ENCODE measurements around the gene UVSSA. TPM values are rescaled to one million over a fixed set of nuclear protein-coding genes. Genes with fewer than 3 reads are reported as not detected.

UVSSA gene
- total and polyA plus RNA-seq, 5 donors from 2014 or later, result 2.1 to 42.9 (median 4.0) TPM

DNA sequence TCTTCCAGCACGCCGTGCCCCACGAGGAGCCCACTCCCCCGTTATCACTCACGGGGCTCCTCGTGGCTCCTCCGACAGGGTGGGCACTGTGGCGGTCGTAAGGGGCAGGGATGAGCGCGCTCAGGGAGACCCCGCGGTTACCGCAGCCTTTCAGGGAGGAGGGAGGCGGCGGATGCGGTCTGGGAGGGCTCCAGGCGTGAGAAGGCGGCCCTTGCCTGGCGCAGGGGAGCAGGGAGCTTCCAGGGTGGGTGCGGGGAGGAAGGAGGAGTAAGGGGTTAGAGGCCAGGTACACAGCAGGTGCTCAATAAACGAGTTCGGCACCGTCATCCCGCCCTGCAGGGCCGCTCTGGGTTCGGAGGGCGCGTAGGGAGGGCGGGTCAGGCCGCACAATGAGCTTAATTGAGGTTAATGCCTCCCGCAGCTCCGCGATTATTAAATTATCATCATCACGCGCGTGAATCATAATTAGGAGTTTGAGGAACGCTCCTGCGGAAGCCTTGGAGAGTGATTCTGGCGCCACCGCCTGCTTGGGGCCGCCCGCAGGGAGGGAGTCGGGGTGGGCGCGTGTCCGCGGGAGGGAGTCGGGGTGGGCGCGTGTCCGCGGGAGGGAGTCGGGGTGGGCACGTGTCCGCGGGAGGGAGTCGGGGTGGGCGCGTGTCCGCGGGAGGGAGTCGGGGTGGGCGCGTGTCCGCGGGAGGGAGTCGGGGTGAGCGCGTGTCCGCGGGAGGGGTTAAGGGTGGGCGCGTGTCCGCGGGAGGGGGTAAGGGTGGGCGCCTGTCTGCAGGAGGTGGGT lies 66.9 kb downstream of the UVSSA start:
- Mint-ChIP-seq H3K27me3 (peaks cover 56% of the 10 kb centered on the region), H3K27ac (no peak overlapping the region), H3K4me3 (no peak overlapping the region), H3K4me1 (peaks cover 0 to 8% (median 2%) of the 10 kb centered on the region in 4 donors), H3K9me3 (peaks cover 0 to 7% (median 0%) of the 10 kb centered on the region in 7 donors), H3K36me3 (no peaks in the 10 kb centered on the region)
- no peak overlapping the region for H3K27ac ChIP-seq (ENCODE audit: insufficient read depth, low read length, poor library complexity, severe bottlenecking)
- peaks cover 3% of the 10 kb centered on the region for H3K27me3 ChIP-seq (ENCODE audit: control insufficient read depth, insufficient read depth, low read length)
- ATAC-seq (ENCODE audit: low read depth in 2 of 2), result no peak
- no peaks in the 10 kb centered on the region for H3K4me1 ChIP-seq (ENCODE audit: control insufficient read depth, insufficient read depth, low read length, poor library complexity, severe bottlenecking)
- no peaks in the 10 kb centered on the region for H3K36me3 ChIP-seq (ENCODE audit: control insufficient read depth, insufficient read depth, low read length)
- H3K4me3 ChIP-seq (ENCODE audit: low read depth, low read length), result no peak overlapping the region
- DNase-seq, result no peak
- H3K9me3 ChIP-seq (ENCODE audit: control insufficient read depth in 2 of 2, low read length in 2 of 2), result no peaks in the 10 kb centered on the region

DNA sequence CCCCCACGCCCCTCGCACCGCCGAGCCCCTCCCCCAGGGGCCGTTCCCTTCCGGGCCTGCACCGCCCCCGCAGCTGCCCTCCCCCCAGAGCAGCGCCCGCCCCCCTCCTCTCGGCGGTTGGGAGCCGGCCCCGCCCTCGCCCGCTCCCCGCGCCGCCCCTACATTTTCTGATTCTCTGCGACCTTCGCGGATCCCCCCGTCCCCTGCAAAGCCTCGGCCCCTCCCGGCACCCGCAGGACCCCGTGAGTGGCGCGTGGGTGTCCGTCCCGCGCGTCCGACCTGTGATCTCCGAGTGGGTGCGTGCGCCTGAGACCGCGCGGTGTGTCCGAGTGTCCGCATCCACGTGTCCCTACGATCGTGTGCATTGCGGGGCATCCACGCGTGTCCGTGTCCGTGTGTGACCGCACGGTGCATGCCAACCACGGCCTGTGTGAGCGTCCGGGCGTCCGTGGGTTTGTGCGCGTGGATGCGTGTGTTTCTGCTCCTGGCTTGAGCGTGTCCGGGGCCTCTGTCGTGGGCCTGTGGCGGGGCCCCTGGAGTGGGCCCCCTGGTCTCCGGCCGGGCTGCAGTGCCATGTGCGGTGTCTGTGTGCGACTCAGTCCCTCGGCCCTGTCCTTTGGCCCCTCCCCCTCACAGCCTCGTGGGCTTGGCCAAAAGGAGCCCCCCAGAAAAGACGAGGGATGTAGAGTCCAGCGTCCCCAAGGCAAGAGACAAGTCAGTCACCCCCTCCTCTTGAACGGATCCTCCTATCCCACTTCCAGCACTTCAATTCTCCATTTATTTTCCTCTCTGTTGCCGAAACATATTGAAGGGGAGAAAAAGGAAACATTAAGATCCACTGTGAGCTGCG lies 68.0 kb downstream of the UVSSA start:
- Mint-ChIP-seq H3K27me3 (peaks cover 54% of the 10 kb centered on the region), H3K27ac (no peak overlapping the region), H3K4me3 (no peak overlapping the region), H3K36me3 (no peaks in the 10 kb centered on the region), H3K9me3 (peaks cover 0 to 7% (median 0%) of the 10 kb centered on the region in 7 donors), H3K4me1 (peaks cover 0 to 8% (median 0%) of the 10 kb centered on the region in 4 donors)
- ATAC-seq (ENCODE audit: low read depth in 2 of 2) (no peak), DNase-seq (no peak)
- no peaks in the 10 kb centered on the region for H3K27me3 ChIP-seq (ENCODE audit: control insufficient read depth, insufficient read depth, low read length)
- no peak overlapping the region for H3K4me3 ChIP-seq (ENCODE audit: low read depth, low read length)
- no peak overlapping the region for H3K27ac ChIP-seq (ENCODE audit: insufficient read depth, low read length, poor library complexity, severe bottlenecking)
- H3K9me3 ChIP-seq (ENCODE audit: control insufficient read depth in 2 of 2, low read length in 2 of 2), result no peaks in the 10 kb centered on the region
- H3K4me1 ChIP-seq (ENCODE audit: control insufficient read depth, insufficient read depth, low read length, poor library complexity, severe bottlenecking), result no peaks in the 10 kb centered on the region
- no peaks in the 10 kb centered on the region for H3K36me3 ChIP-seq (ENCODE audit: control insufficient read depth, insufficient read depth, low read length)

DNA sequence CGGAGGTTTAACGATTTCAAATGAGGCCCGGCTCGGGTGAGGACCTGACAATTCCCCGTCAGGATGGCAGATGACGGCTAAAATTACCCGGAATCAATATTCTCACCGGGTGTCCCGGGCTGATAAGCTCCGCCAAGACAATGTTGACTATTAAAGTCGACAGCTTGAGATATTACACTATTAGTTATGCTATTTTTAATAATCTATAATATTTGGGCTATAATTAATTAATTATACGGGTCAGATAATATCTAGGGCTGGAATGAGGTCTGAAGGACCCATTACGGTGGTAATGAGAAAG lies 68.6 kb downstream of the UVSSA start:
- no peaks in the 10 kb centered on the region for H3K36me3 ChIP-seq (ENCODE audit: control insufficient read depth, insufficient read depth, low read length)
- no peak for DNase-seq
- Mint-ChIP-seq H3K36me3 (no peaks in the 10 kb centered on the region), H3K4me3 (no peak overlapping the region), H3K27ac (no peak overlapping the region), H3K27me3 (peaks cover 57% of the 10 kb centered on the region), H3K4me1 (peaks cover 0 to 8% (median 0%) of the 10 kb centered on the region in 4 donors), H3K9me3 (peaks cover 0 to 7% (median 0%) of the 10 kb centered on the region in 7 donors)
- no peaks in the 10 kb centered on the region for H3K4me1 ChIP-seq (ENCODE audit: control insufficient read depth, insufficient read depth, low read length, poor library complexity, severe bottlenecking)
- no peak overlapping the region for H3K4me3 ChIP-seq (ENCODE audit: low read depth, low read length)
- no peaks in the 10 kb centered on the region for H3K9me3 ChIP-seq (ENCODE audit: control insufficient read depth in 2 of 2, low read length in 2 of 2)
- no peak overlapping the region for H3K27ac ChIP-seq (ENCODE audit: insufficient read depth, low read length, poor library complexity, severe bottlenecking)
- no peaks in the 10 kb centered on the region for H3K27me3 ChIP-seq (ENCODE audit: control insufficient read depth, insufficient read depth, low read length)
- ATAC-seq (ENCODE audit: low read depth in 2 of 2), result no peak

DNA sequence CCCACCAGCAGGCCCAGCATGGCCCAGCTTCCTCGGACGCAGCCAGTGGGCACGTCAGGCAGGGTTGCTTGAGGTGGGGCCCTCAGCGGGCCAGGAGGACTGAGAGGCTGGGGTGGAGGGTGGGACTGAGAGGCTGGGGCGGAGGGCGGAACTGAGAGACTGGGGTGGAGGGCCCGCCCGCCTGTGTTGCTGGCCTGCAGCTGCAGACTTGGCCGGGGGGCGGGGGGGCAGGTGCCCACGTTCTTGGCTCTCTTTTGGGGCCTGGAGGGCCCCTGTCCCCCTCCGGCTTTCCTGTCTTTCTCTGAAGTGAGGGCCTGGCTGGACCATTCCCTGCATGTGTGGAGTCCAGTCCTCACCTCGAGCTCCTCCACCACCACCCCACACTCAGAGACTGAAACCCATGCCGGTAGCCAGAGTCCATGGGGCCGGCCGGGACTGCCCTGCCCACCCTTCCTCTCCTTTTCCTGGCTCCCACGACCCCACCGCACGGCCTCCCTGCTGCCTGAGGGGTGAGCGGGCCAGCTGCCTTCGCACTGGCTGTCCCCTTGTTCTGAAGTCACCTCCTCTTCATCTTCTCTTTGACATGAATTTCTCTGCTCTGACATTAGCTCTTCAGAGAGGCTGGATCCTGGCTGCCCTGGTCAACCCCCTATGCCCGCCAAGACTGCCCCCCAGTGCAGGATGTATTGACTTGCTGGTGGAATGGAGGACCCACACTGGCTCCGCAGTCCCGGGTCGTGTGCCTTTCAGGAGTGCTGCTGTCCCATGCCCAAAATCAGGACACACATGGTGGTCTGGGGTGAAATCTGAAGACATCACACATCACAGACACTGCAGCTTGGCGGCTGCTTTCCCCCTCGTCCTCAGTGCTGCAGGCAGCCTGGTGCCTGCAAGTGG lies 69.3 kb downstream of the UVSSA start:
- no peaks in the 10 kb centered on the region for H3K4me1 ChIP-seq (ENCODE audit: control insufficient read depth, insufficient read depth, low read length, poor library complexity, severe bottlenecking)
- H3K4me3 Mint-ChIP-seq, result no peak overlapping the region
- H3K27ac Mint-ChIP-seq, result no peak overlapping the region

DNA sequence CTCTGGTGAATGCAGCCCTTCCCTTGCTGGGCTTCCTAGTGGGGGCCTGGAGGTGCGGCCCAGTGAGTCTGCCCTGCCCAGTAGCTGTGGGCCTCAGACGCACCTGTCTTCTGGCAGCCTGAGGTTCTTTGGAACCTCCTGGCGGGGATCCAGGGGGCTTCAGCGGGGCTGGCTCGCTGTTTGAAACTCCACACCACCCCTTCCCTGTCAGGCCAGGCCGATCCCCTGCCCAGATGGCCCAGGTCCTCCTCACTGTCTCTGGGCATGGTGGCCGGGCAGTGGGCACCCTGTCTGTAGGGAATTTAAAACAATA lies 69.9 kb downstream of the UVSSA start:
- Histone ChIP-seq H3K4me1 (ENCODE audit: control insufficient read depth, insufficient read depth, low read length, poor library complexity, severe bottlenecking) (no peaks in the 10 kb centered on the region), H3K36me3 (ENCODE audit: control insufficient read depth, insufficient read depth, low read length) (no peaks in the 10 kb centered on the region), H3K4me3 (ENCODE audit: low read depth, low read length) (no peak overlapping the region), H3K27me3 (ENCODE audit: control insufficient read depth, insufficient read depth, low read length) (no peaks in the 10 kb centered on the region), H3K9me3 (ENCODE audit: control insufficient read depth in 2 of 2, low read length in 2 of 2) (no peaks in the 10 kb centered on the region), H3K27ac (ENCODE audit: insufficient read depth, low read length, poor library complexity, severe bottlenecking) (no peak overlapping the region)
- Mint-ChIP-seq H3K4me3 (no peak overlapping the region), H3K27me3 (peaks cover 47% of the 10 kb centered on the region), H3K36me3 (no peaks in the 10 kb centered on the region), H3K4me1 (peaks cover 0 to 8% (median 0%) of the 10 kb centered on the region in 4 donors), H3K9me3 (peaks cover 0 to 3% (median 0%) of the 10 kb centered on the region in 7 donors), H3K27ac (no peak overlapping the region)
- ATAC-seq (ENCODE audit: low read depth in 2 of 2) (no peak), DNase-seq (no peak)

More for the DNA sequence above, 69.3 kb downstream of the UVSSA start:
- no peaks in the 10 kb centered on the region for H3K36me3 Mint-ChIP-seq
- H3K9me3 ChIP-seq (ENCODE audit: control insufficient read depth in 2 of 2, low read length in 2 of 2), result no peaks in the 10 kb centered on the region
- no peak overlapping the region for H3K4me3 ChIP-seq (ENCODE audit: low read depth, low read length)
- no peaks in the 10 kb centered on the region for H3K27me3 ChIP-seq (ENCODE audit: control insufficient read depth, insufficient read depth, low read length)
- H3K27ac ChIP-seq (ENCODE audit: insufficient read depth, low read length, poor library complexity, severe bottlenecking), result no peak overlapping the region
- H3K4me1 Mint-ChIP-seq, result peaks cover 0 to 8% (median 0%) of the 10 kb centered on the region in 4 donors
- H3K36me3 ChIP-seq (ENCODE audit: control insufficient read depth, insufficient read depth, low read length), result no peaks in the 10 kb centered on the region
- no peak for ATAC-seq (ENCODE audit: low read depth in 2 of 2)
- DNase-seq, result no peak
- H3K27me3 Mint-ChIP-seq, result peaks cover 51% of the 10 kb centered on the region
- H3K9me3 Mint-ChIP-seq, result peaks cover 0 to 4% (median 0%) of the 10 kb centered on the region in 7 donors

DNA sequence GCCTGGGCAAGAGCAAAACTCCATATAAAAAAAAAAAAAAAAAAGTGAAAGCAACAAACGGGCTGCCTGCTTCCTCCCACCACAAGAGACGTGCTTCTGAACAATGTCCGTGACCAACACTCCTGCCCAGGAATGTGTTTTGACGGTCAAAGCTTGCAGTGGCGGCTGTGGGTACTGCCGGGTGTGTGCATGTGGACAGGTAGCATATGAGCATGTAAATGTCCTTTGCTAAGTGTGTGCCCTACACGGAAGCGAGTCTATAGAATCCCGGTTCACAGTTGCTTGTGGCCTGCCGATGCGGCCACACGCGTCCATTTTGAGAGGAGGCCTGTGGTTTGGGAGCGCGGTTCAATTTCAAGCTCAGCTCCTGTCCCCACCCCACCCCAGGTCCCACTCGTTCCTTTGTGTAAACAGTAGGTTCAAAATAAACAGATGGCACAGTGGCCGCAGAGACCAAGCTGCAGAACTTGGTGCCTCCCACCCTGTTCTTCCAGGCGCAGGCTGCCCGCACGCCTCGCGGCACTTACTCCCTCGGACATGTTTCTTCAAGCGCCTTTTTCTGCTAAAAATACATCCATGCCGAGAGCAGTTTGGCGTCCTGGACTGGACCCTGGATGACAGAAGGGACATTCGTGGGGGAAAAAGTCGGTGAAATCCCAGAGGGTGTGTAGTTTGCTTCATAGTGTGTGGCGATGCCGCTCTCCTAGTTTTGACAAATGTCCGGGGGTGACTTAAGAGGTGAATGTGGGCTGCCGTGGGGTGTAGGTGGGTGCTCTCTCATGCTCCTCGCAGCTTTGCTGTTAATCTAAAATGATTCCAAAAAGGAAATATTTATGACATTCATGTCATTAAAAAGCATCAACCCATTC lies 70.7 kb downstream of the UVSSA start:
- H3K27ac Mint-ChIP-seq, result no peak overlapping the region
- H3K4me1 Mint-ChIP-seq, result peaks cover 0 to 8% (median 0%) of the 10 kb centered on the region in 4 donors
- no peak for ATAC-seq (ENCODE audit: low read depth in 2 of 2)
- no peaks in the 10 kb centered on the region for H3K27me3 ChIP-seq (ENCODE audit: control insufficient read depth, insufficient read depth, low read length)
- no peak overlapping the region for H3K4me3 ChIP-seq (ENCODE audit: low read depth, low read length)
- H3K36me3 Mint-ChIP-seq, result no peaks in the 10 kb centered on the region
- no peak overlapping the region for H3K27ac ChIP-seq (ENCODE audit: insufficient read depth, low read length, poor library complexity, severe bottlenecking)
- no peaks in the 10 kb centered on the region for H3K4me1 ChIP-seq (ENCODE audit: control insufficient read depth, insufficient read depth, low read length, poor library complexity, severe bottlenecking)
- H3K36me3 ChIP-seq (ENCODE audit: control insufficient read depth, insufficient read depth, low read length), result no peaks in the 10 kb centered on the region
- no peak for DNase-seq
- peak overlapping the region in 1 of 4 donors; percentile 58 for H3K4me3 Mint-ChIP-seq
- H3K27me3 Mint-ChIP-seq, result peaks cover 46% of the 10 kb centered on the region
- no peaks in the 10 kb centered on the region for H3K9me3 ChIP-seq (ENCODE audit: control insufficient read depth in 2 of 2, low read length in 2 of 2)
- H3K9me3 Mint-ChIP-seq, result peaks cover 0 to 3% (median 0%) of the 10 kb centered on the region in 7 donors
